Measurements from ENCODE around the gene GRID2IP. TPM values are rescaled to one million over a fixed set of nuclear protein-coding genes. Genes with fewer than 3 reads are reported as not detected.

GRID2IP gene
- total RNA-seq, 4 donors from 2014 or later = 0.27 TPM; not detected in 3

DNA sequence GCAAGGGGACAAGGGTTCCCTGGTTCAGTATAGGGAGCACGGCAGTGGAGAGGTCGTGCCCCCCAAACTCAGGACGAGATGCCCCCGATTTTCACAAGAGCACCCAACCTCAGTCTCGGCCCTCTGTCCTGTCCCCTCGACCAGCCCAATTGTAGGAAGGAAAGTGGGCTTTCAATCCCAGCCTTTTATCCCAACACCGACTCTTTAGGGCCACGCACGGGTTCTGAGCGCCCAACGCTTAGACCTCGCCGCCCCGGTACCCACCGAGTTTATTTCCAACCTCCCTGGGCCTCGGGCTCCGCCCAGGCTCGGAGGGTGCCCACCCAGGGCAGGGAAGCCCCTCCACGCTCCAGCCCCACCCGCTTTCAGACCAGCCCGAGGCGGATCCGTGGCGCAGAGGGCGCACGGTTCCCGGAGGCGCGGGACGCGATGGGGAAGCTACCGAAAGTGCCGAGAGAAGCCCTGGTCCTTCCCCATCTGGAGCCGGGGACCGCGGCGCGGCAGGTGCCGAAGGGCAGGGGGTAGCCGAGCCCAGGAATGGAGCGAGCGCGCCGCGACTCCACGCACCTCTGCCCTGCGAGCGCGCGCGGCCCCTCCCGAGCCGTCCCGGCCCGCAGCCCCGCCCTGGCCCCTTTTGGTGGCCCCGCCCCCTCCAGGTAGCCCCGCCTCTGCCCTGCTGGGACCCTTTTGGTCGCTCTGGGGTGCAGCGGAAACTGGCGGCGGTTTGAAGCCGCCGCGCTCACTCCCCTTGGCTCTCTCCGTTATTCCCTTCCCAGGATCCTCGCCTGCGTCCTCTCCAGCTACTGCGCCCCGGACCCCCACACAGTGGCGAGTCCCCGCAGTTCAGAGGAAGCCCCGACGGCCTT is 20.4 kb downstream of the GRID2IP start:
- 5% methylated on average over 11 of the region's 74 CpGs; no CpG with 5 or more reads in 1 of the 2 donors for WGBS, 2 donors (ENCODE audit: low coverage in 1 of 2)
- peaks cover 86% of the 10 kb centered on the region for H3K27me3 ChIP-seq
- TF ChIP-seq, protein P1, sequence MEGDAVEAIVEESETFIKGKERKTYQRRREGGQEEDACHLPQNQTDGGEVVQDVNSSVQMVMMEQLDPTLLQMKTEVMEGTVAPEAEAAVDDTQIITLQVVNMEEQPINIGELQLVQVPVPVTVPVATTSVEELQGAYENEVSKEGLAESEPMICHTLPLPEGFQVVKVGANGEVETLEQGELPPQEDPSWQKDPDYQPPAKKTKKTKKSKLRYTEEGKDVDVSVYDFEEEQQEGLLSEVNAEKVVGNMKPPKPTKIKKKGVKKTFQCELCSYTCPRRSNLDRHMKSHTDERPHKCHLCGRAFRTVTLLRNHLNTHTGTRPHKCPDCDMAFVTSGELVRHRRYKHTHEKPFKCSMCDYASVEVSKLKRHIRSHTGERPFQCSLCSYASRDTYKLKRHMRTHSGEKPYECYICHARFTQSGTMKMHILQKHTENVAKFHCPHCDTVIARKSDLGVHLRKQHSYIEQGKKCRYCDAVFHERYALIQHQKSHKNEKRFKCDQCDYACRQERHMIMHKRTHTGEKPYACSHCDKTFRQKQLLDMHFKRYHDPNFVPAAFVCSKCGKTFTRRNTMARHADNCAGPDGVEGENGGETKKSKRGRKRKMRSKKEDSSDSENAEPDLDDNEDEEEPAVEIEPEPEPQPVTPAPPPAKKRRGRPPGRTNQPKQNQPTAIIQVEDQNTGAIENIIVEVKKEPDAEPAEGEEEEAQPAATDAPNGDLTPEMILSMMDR (IDR thresholded peaks at IDR 0.05) = no peak
- TF ChIP-seq POLR2A (IDR thresholded peaks at IDR 0.05) (no peak), POLR2AphosphoS5 (IDR thresholded peaks at IDR 0.05) (no peak), EP300 (IDR thresholded peaks at IDR 0.05) (no peak)
- peak overlapping the region in 1 of 2 donors; percentile 28 for H3K4me3 ChIP-seq
- no peaks in the 10 kb centered on the region for H3K36me3 ChIP-seq
- H3K27ac ChIP-seq = no peak overlapping the region
- H3K4me1 ChIP-seq = peaks cover 0 to 22% (median 9%) of the 10 kb centered on the region in 3 donors
- no peak for ATAC-seq
- no peaks in the 10 kb centered on the region for H3K9me3 ChIP-seq

- peaks cover 0 to 22% (median 9%) of the 10 kb centered on the region in 3 donors for H3K4me1 ChIP-seq
- no peak overlapping the region for H3K4me3 ChIP-seq
- TF ChIP-seq, protein P1 (IDR thresholded peaks at IDR 0.05) = no peak
- TF ChIP-seq POLR2A (IDR thresholded peaks at IDR 0.05) (no peak), POLR2AphosphoS5 (IDR thresholded peaks at IDR 0.05) (no peak), EP300 (IDR thresholded peaks at IDR 0.05) (no peak)
- no peak for ATAC-seq
- 51 to 100% methylated on average over 1 to 4 of the region's 6 CpGs for WGBS, 2 donors (ENCODE audit: low coverage in 1 of 2)
- no peaks in the 10 kb centered on the region for H3K36me3 ChIP-seq
- no peaks in the 10 kb centered on the region for H3K9me3 ChIP-seq
- peaks cover 88% of the 10 kb centered on the region for H3K27me3 ChIP-seq
- H3K27ac ChIP-seq = no peak overlapping the region
Observed at GRCh38 chr7:6529643-6530042, 21.6 kb downstream of the GRID2IP start.

GRCh38 chr7:6528401-6529130 is 22.7 kb downstream of the GRID2IP start:
- Histone ChIP-seq H3K27me3 (peaks cover 99% of the 10 kb centered on the region), H3K9me3 (no peaks in the 10 kb centered on the region), H3K27ac (no peak overlapping the region), H3K36me3 (no peaks in the 10 kb centered on the region), H3K4me1 (peaks cover 0 to 22% (median 9%) of the 10 kb centered on the region in 3 donors), H3K4me3 (no peak overlapping the region)
- ATAC-seq = no peak
- 87 to 100% methylated on average over 3 of the region's 13 CpGs for WGBS, 2 donors (ENCODE audit: low coverage in 1 of 2)
- TF ChIP-seq POLR2AphosphoS5 (IDR thresholded peaks at IDR 0.05) (no peak), POLR2A (IDR thresholded peaks at IDR 0.05) (no peak), EP300 (IDR thresholded peaks at IDR 0.05) (no peak)
- TF ChIP-seq, protein P1 (IDR thresholded peaks at IDR 0.05) = no peak

GRCh38 chr7:6526997-6527378 is 24.3 kb downstream of the GRID2IP start:
- peak overlapping the region in 1 of 2 donors; percentile 47 for H3K4me3 ChIP-seq
- WGBS, 2 donors (ENCODE audit: low coverage in 1 of 2) = 43% methylated on average over 5 of the region's 12 CpGs; no CpG with 5 or more reads in 1 of the 2 donors
- no peak overlapping the region for H3K27ac ChIP-seq
- no peaks in the 10 kb centered on the region for H3K36me3 ChIP-seq
- H3K27me3 ChIP-seq = peaks cover 94% of the 10 kb centered on the region
- ATAC-seq = peak; percentile 16
- peaks cover 0 to 22% (median 9%) of the 10 kb centered on the region in 3 donors for H3K4me1 ChIP-seq
- TF ChIP-seq, protein P1 (IDR thresholded peaks at IDR 0.05) = no peak
- no peak for TF ChIP-seq POLR2AphosphoS5 (IDR thresholded peaks at IDR 0.05)
- H3K9me3 ChIP-seq = no peaks in the 10 kb centered on the region
